ENCODE measurements around the gene FGFBP3.

DNA sequence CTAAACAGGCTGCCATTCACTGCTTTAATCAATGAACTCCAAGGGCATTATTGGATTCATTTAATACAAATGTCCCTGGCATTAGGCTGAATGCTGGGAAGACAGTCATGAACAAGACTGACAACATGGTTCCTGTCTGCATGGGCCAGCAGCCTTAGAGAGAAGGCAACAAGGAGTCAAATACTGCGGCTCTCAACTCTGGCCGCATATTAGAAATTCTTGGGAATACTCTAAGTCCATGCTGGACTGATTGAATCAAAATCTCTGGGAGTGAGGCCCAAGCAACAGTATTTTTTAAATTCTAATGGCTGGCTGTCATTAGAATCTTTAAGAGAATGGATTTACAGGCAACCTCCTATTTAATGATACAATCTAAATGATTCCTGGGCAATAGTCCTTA, 34.1 kb downstream of the FGFBP3 start:
- TF ChIP-seq, protein P1, sequence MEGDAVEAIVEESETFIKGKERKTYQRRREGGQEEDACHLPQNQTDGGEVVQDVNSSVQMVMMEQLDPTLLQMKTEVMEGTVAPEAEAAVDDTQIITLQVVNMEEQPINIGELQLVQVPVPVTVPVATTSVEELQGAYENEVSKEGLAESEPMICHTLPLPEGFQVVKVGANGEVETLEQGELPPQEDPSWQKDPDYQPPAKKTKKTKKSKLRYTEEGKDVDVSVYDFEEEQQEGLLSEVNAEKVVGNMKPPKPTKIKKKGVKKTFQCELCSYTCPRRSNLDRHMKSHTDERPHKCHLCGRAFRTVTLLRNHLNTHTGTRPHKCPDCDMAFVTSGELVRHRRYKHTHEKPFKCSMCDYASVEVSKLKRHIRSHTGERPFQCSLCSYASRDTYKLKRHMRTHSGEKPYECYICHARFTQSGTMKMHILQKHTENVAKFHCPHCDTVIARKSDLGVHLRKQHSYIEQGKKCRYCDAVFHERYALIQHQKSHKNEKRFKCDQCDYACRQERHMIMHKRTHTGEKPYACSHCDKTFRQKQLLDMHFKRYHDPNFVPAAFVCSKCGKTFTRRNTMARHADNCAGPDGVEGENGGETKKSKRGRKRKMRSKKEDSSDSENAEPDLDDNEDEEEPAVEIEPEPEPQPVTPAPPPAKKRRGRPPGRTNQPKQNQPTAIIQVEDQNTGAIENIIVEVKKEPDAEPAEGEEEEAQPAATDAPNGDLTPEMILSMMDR (IDR thresholded peaks at IDR 0.05), result no peak
- no peak for TF ChIP-seq POLR2A (IDR thresholded peaks at IDR 0.05)
